Measurements from ENCODE around the gene COL11A2.

GRCh38 chr6:33140556-33140955 lies 51.7 kb downstream of the COL11A2 start:
- TF ChIP-seq CTCF (IDR thresholded peaks at IDR 0.05; ENCODE audit: insufficient read depth, low read length, poor library complexity, severe bottlenecking) (no peak), EZH2phosphoT487 (conservative IDR thresholded peaks at IDR 0.05; ENCODE audit: low read length) (no peak)

Measured in SU-DHL-6 (cell line).